ENCODE results near the gene NR3C1. TPM values are rescaled to one million over a fixed set of nuclear protein-coding genes. Genes with fewer than 3 reads are reported as not detected.

The NR3C1 gene
- total RNA-seq, 1 experiment from 2014 or later: 16.0 TPM

GRCh38 chr5:143405849-143406098 lies 2.3 kb upstream of the NR3C1 start:
- CTCF ChIA-PET: no interaction called here
- Histone ChIP-seq H3K4me2 (ENCODE audit: low read length) (no peak overlapping the region), H2AFZ (ENCODE audit: low read depth, low read length, poor library complexity, severe bottlenecking) (no peak overlapping the region), H3K9ac (ENCODE audit: low read length) (no peak overlapping the region), H3K36me3 (ENCODE audit: control insufficient read depth in 1 of 2, insufficient read depth in 2 of 2, low read length in 2 of 2) (no peaks in the 10 kb centered on the region), H3K27me3 (ENCODE audit: insufficient read depth, low read length) (no peaks in the 10 kb centered on the region), H3K4me1 (ENCODE audit: control insufficient read depth in 1 of 2, insufficient read depth in 2 of 2, low read length in 2 of 2) (peaks cover 9 to 14% of the 10 kb centered on the region in 2 experiments; a peak in 2 of 4 replicates), H3K27ac (ENCODE audit: low read depth, low read length) (no peak overlapping the region), H3K4me3 (replicated peaks in 1 of 2; ENCODE audit: low read depth in 1 of 2, low read length in 2 of 2) (no peak overlapping the region), H3K9me2 (ENCODE audit: insufficient read depth) (no peaks in the 10 kb centered on the region), H3K9me3 (ENCODE audit: control insufficient read depth in 1 of 2, insufficient read depth in 1 of 2, low read depth in 1 of 2, low read length in 2 of 2) (no peaks in the 10 kb centered on the region), H4K20me1 (ENCODE audit: insufficient read depth) (no peaks in the 10 kb centered on the region), H3K79me2 (ENCODE audit: insufficient read depth, low read length) (peaks cover 14% of the 10 kb centered on the region; the same call in 1 of the 2 replicates)
- DNase-seq (ENCODE audit: low read depth, low spot score) (no peak), ATAC-seq (no peak)
- RAD21 ChIA-PET (ENCODE audit: low non-redundant PET in 1 of 2, low total read pairs in 2 of 2, uncharacterized antibody in 2 of 2, unreplicated experiment in 2 of 2): no interaction called here
- no peak for TF ChIP-seq ZBTB33 (IDR thresholded peaks at IDR 0.05; ENCODE audit: extremely low read depth, insufficient replicate concordance, low read length)
- TF ChIP-seq SIN3A (IDR thresholded peaks at IDR 0.05; ENCODE audit: low read depth): no peak
- no peak for TF ChIP-seq ZFX (IDR thresholded peaks at IDR 0.05)
- TF ChIP-seq RAD21 (IDR thresholded peaks at IDR 0.05; ENCODE audit: low read depth): no peak
- TF ChIP-seq ATF3 (IDR thresholded peaks at IDR 0.05): no peak
- no peak for TF ChIP-seq EZH2 (IDR thresholded peaks at IDR 0.05)
- POLR2A ChIA-PET: no interaction called here
- no TSS peak for BruUV-seq (replicated peaks)
- intact Hi-C loops (cut with micrococcal nuclease): loop anchor here (2.0 kb wide), 1 partner anchor 299 kb away; no protein-coding TSS in a partner anchor

Data from HCT116 (cell line).